ENCODE results near the gene EML1. TPM values are rescaled to one million over a fixed set of nuclear protein-coding genes. Genes with fewer than 3 reads are reported as not detected.
"Not testable (repeated sequence)": the region's sequence is repeated elsewhere in the genome, so short reads cannot be mapped to it uniquely, and the experiment has no call there.

Gene EML1
- total RNA-seq, 1 donor from 2014 or later, result 0.68 TPM

DNA sequence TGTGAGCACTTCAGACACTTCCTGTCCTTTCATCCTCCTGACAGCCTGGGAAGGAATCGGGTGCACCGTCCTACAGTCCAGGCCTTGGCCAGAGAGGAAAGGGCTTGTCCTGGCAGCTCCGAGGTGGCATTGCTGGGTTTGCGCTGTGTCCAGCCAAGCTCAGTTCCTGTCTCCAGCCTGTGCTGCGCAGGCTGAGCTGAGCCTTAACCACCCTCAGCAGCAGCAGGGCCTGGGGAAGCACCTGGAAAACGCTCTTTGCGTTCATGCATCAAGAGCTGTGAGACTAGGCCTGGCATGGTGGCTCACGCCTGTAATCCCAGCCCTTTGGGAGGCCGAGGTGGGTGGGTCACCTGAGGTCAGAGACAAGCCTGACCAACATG, 33.7 kb upstream of the EML1 start:
- no peaks in the 10 kb centered on the region for H3K9me3 Mint-ChIP-seq
- intact Hi-C loops (cut with micrococcal nuclease), result no loop called here
- no peaks in the 10 kb centered on the region for H3K4me1 Mint-ChIP-seq (ENCODE audit: low read depth)
- H3K27me3 Mint-ChIP-seq (ENCODE audit: low read depth), result peaks cover 5% of the 10 kb centered on the region
- no peak for DNase-seq (ENCODE audit: low spot score)
- H3K36me3 Mint-ChIP-seq (ENCODE audit: low read depth), result no peaks in the 10 kb centered on the region
- no peak overlapping the region for H3K4me3 Mint-ChIP-seq (ENCODE audit: low read depth)
- H3K27ac Mint-ChIP-seq, result no peak overlapping the region

- no peaks in the 10 kb centered on the region for H3K36me3 Mint-ChIP-seq (ENCODE audit: low read depth)
- H3K27me3 Mint-ChIP-seq (ENCODE audit: low read depth), result peaks cover 2% of the 10 kb centered on the region
- DNase-seq (ENCODE audit: low spot score), result no peak
- intact Hi-C loops (cut with micrococcal nuclease), result no loop called here
- no peaks in the 10 kb centered on the region for H3K9me3 Mint-ChIP-seq
- no peak overlapping the region for H3K27ac Mint-ChIP-seq
- H3K4me1 Mint-ChIP-seq (ENCODE audit: low read depth), result no peaks in the 10 kb centered on the region
- no peak overlapping the region for H3K4me3 Mint-ChIP-seq (ENCODE audit: low read depth)
Observed at GRCh38 chr14:99760817-99761216, 32.4 kb upstream of the EML1 start.

DNA sequence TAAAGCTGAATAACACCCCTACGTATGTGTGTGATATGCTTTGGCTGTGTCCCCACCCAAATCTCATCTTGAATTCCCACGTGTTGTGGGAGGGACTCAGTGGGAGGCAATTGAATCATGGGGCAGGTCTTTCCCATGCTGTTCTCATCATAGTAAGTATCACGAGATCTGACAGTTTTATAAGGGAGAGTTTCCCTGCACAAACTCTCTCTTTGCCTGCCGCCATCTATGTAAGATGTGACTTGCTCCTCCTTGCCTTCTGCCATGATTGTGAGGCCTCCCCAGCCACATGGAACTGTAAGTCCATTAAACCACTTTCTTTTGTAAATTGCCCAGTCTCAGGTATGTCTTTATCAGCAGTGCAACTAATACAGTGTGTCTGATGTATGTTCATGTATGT, 30.3 kb upstream of the EML1 start:
- H3K27me3 Mint-ChIP-seq (ENCODE audit: low read depth); intact Hi-C loops (cut with micrococcal nuclease); DNase-seq (ENCODE audit: low spot score); H3K4me1 Mint-ChIP-seq (ENCODE audit: low read depth); H3K9me3 Mint-ChIP-seq; H3K4me3 Mint-ChIP-seq (ENCODE audit: low read depth); H3K36me3 Mint-ChIP-seq (ENCODE audit: low read depth); H3K27ac Mint-ChIP-seq: not testable (repeated sequence)

- intact Hi-C loops (cut with micrococcal nuclease), result no loop called here
- Mint-ChIP-seq H3K9me3 (no peaks in the 10 kb centered on the region), H3K4me3 (ENCODE audit: low read depth) (no peak overlapping the region), H3K4me1 (ENCODE audit: low read depth) (no peaks in the 10 kb centered on the region), H3K27ac (no peak overlapping the region), H3K27me3 (ENCODE audit: low read depth) (peaks cover 2% of the 10 kb centered on the region), H3K36me3 (ENCODE audit: low read depth) (no peaks in the 10 kb centered on the region)
- no peak for DNase-seq (ENCODE audit: low spot score)
Observed at GRCh38 chr14:99763527-99764221, 29.5 kb upstream of the EML1 start.

DNA sequence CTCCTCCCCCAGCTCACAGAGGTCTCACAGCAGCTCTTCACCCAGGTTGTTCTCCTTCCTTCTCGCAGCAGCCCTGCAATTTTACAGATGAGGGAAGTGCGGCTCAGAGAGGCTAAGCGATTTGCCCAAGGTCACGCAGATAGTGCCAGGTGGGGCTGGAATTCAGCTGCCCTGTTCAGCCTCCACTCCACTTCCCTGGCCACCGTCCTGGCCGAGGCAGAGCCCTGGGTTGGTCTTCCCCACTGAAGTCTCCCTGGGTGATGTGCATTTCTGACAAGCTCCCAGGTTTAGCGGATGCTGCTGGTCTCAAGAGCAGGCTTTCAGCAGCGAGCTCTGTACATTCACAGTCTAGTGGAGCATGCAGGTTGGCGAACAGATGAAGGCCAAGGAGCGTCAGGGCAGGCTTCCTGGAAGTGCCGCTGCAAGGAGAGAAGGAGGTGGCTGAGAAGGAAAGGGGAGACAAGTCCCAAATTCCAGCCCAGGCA, 28.9 kb upstream of the EML1 start:
- Mint-ChIP-seq H3K4me3 (ENCODE audit: low read depth) (no peak overlapping the region), H3K9me3 (no peaks in the 10 kb centered on the region), H3K27ac (no peak overlapping the region), H3K27me3 (ENCODE audit: low read depth) (peaks cover 2% of the 10 kb centered on the region), H3K36me3 (ENCODE audit: low read depth) (no peaks in the 10 kb centered on the region), H3K4me1 (ENCODE audit: low read depth) (no peaks in the 10 kb centered on the region)
- intact Hi-C loops (cut with micrococcal nuclease), result no loop called here
- DNase-seq (ENCODE audit: low spot score), result no peak

- intact Hi-C loops (cut with micrococcal nuclease), result no loop called here
- Mint-ChIP-seq H3K4me1 (ENCODE audit: low read depth) (no peaks in the 10 kb centered on the region), H3K27ac (no peak overlapping the region)
Observed at GRCh38 chr14:99768381-99768780, 24.8 kb upstream of the EML1 start.

GRCh38 chr14:99769123-99769522, 24.1 kb upstream of the EML1 start:
- no peaks in the 10 kb centered on the region for H3K36me3 Mint-ChIP-seq (ENCODE audit: low read depth)
- H3K4me1 Mint-ChIP-seq (ENCODE audit: low read depth), result no peaks in the 10 kb centered on the region
- H3K27me3 Mint-ChIP-seq (ENCODE audit: low read depth), result peaks cover 2% of the 10 kb centered on the region
- no peak overlapping the region for H3K4me3 Mint-ChIP-seq (ENCODE audit: low read depth)
- H3K9me3 Mint-ChIP-seq, result no peaks in the 10 kb centered on the region
- no peak for DNase-seq (ENCODE audit: low spot score)
- intact Hi-C loops (cut with micrococcal nuclease), result no loop called here
- no peak overlapping the region for H3K27ac Mint-ChIP-seq

More at GRCh38 chr14:99768381-99768780, 24.8 kb upstream of the EML1 start:
- no peak for DNase-seq (ENCODE audit: low spot score)
- H3K9me3 Mint-ChIP-seq, result no peaks in the 10 kb centered on the region
- no peaks in the 10 kb centered on the region for H3K36me3 Mint-ChIP-seq (ENCODE audit: low read depth)
- H3K4me3 Mint-ChIP-seq (ENCODE audit: low read depth), result no peak overlapping the region
- peaks cover 2% of the 10 kb centered on the region for H3K27me3 Mint-ChIP-seq (ENCODE audit: low read depth)

GRCh38 chr14:99769799-99770198, 23.4 kb upstream of the EML1 start:
- intact Hi-C loops (cut with micrococcal nuclease), result no loop called here
- Mint-ChIP-seq H3K27ac (no peak overlapping the region), H3K4me1 (ENCODE audit: low read depth) (peaks cover 4% of the 10 kb centered on the region), H3K27me3 (ENCODE audit: low read depth) (no peaks in the 10 kb centered on the region), H3K9me3 (no peaks in the 10 kb centered on the region), H3K36me3 (ENCODE audit: low read depth) (no peaks in the 10 kb centered on the region), H3K4me3 (ENCODE audit: low read depth) (no peak overlapping the region)
- DNase-seq (ENCODE audit: low spot score), result no peak

GRCh38 chr14:99772371-99773283, 20.6 kb upstream of the EML1 start:
- Mint-ChIP-seq H3K9me3 (no peaks in the 10 kb centered on the region), H3K27ac (no peak overlapping the region), H3K4me3 (ENCODE audit: low read depth) (no peak overlapping the region), H3K36me3 (ENCODE audit: low read depth) (no peaks in the 10 kb centered on the region), H3K4me1 (ENCODE audit: low read depth) (peaks cover 4% of the 10 kb centered on the region), H3K27me3 (ENCODE audit: low read depth) (no peaks in the 10 kb centered on the region)
- DNase-seq (ENCODE audit: low spot score), result no peak
- intact Hi-C loops (cut with micrococcal nuclease), result no loop called here

- H3K4me3 Mint-ChIP-seq (ENCODE audit: low read depth), result no peak overlapping the region
- no peak overlapping the region for H3K27ac Mint-ChIP-seq
- peaks cover 5% of the 10 kb centered on the region for H3K27me3 Mint-ChIP-seq (ENCODE audit: low read depth)
- H3K4me1 Mint-ChIP-seq (ENCODE audit: low read depth), result peaks cover 4% of the 10 kb centered on the region
- no peaks in the 10 kb centered on the region for H3K9me3 Mint-ChIP-seq
- DNase-seq (ENCODE audit: low spot score), result no peak
- intact Hi-C loops (cut with micrococcal nuclease), result no loop called here
- no peaks in the 10 kb centered on the region for H3K36me3 Mint-ChIP-seq (ENCODE audit: low read depth)
Observed at GRCh38 chr14:99773521-99774497, 19.4 kb upstream of the EML1 start.

DNA sequence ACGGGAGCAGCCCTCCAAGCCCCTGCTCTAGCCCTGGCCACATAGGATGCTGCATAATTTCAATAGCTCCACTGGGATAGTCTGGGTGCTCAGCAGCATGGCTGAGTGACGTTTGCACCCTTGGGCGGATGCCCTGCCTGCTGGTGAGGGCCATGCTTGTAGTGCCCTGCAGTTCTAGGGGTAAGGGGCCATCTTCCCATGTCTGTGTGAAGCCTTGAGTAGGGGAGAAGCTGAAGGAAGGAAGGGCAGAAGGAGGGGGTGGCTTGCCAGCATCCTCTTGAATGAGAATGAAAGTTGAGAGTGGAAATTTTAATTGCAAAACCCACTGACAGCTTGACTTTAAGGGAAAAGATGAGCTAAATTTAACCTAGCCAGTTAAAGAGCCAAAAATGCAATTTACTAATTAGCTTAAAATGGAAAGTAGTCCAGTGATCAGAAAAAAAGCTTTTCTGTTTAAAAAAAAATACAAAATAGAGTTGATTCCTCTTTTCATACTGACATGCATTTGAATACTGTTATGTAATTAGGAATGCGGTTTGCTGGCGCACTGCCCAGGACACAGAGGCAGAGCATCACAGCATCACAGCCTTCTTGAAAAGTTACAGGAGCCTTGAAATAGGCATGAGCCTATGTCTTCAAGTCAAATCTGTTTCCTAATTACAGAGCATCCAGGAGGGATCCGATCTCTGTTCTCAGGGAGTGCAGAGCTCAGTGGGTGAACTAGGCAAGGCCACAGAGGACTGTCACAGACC, 18.5 kb upstream of the EML1 start:
- H3K4me3 Mint-ChIP-seq (ENCODE audit: low read depth), result no peak overlapping the region
- DNase-seq (ENCODE audit: low spot score), result no peak
- no peaks in the 10 kb centered on the region for H3K9me3 Mint-ChIP-seq
- H3K36me3 Mint-ChIP-seq (ENCODE audit: low read depth), result no peaks in the 10 kb centered on the region
- H3K27ac Mint-ChIP-seq, result no peak overlapping the region
- peaks cover 4% of the 10 kb centered on the region for H3K4me1 Mint-ChIP-seq (ENCODE audit: low read depth)
- peaks cover 12% of the 10 kb centered on the region for H3K27me3 Mint-ChIP-seq (ENCODE audit: low read depth)
- intact Hi-C loops (cut with micrococcal nuclease), result no loop called here

GRCh38 chr14:99775351-99775750, 17.9 kb upstream of the EML1 start:
- DNase-seq (ENCODE audit: low spot score), result no peak
- no peaks in the 10 kb centered on the region for H3K36me3 Mint-ChIP-seq (ENCODE audit: low read depth)
- H3K27ac Mint-ChIP-seq, result no peak overlapping the region
- H3K27me3 Mint-ChIP-seq (ENCODE audit: low read depth), result peaks cover 12% of the 10 kb centered on the region
- H3K4me1 Mint-ChIP-seq (ENCODE audit: low read depth), result peaks cover 4% of the 10 kb centered on the region
- H3K4me3 Mint-ChIP-seq (ENCODE audit: low read depth), result no peak overlapping the region
- intact Hi-C loops (cut with micrococcal nuclease), result no loop called here
- H3K9me3 Mint-ChIP-seq, result no peaks in the 10 kb centered on the region
